PC-9 (cell line): Measurements from ENCODE around the gene ZMYM3.

Source experiments
- EZH2 ChIP-seq: fragments of 200-600 bp; sonication (generic); IDR thresholded peaks from 2 replicates; pipeline ENCODE4 v1.8.0; 2017; ENCODE audit warnings: antibody characterized with exemption, low read depth
- TF ChIP-seq, protein P1 (sequence below): fragments of 200-600 bp; sonication (generic); conservative IDR thresholded peaks from 2 replicates; pipeline ENCODE4 v1.6.1; 2017; ENCODE audit warnings: mixed run types, antibody characterized with exemption, mild to moderate bottlenecking, moderate library complexity

- TF ChIP-seq EZH2 = no peak
- TF ChIP-seq, protein P1, sequence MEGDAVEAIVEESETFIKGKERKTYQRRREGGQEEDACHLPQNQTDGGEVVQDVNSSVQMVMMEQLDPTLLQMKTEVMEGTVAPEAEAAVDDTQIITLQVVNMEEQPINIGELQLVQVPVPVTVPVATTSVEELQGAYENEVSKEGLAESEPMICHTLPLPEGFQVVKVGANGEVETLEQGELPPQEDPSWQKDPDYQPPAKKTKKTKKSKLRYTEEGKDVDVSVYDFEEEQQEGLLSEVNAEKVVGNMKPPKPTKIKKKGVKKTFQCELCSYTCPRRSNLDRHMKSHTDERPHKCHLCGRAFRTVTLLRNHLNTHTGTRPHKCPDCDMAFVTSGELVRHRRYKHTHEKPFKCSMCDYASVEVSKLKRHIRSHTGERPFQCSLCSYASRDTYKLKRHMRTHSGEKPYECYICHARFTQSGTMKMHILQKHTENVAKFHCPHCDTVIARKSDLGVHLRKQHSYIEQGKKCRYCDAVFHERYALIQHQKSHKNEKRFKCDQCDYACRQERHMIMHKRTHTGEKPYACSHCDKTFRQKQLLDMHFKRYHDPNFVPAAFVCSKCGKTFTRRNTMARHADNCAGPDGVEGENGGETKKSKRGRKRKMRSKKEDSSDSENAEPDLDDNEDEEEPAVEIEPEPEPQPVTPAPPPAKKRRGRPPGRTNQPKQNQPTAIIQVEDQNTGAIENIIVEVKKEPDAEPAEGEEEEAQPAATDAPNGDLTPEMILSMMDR = no peak
These were observed 38.9 kb upstream of the ZMYM3 start for GRCh38 chrX:71292669-71293365.
